Activated CD4-positive, alpha-beta T cell treated with anti-CD3 and anti-CD28 coated beads, Interleukin-2, amount 10 ng/mL, durations not matched to agents 24 days and 14 days (primary cell): ENCODE results near the gene HDAC7. TPM values are rescaled to one million over a fixed set of nuclear protein-coding genes. Genes with fewer than 3 reads are reported as not detected.

ENCODE experiments used
- DNase-seq: peaks from one replicate; pipeline ENCODE4 v3.0.0; 2022
- H3K27ac Mint-ChIP-seq: one replicate; pipeline ENCODE4 v1.8.0; 2022; ENCODE audit warnings: mild to moderate bottlenecking, mixed read lengths
- H3K27me3 Mint-ChIP-seq: one replicate; pipeline ENCODE4 v1.8.0; 2022; ENCODE audit warnings: mixed read lengths
- H3K36me3 Mint-ChIP-seq: one replicate; pipeline ENCODE4 v1.8.0; 2022; ENCODE audit warnings: low read depth, mild to moderate bottlenecking, mixed read lengths
- H3K4me1 Mint-ChIP-seq: one replicate; pipeline ENCODE4 v1.8.0; 2021; ENCODE audit warnings: mixed read lengths
- H3K4me3 Mint-ChIP-seq: one replicate; pipeline ENCODE4 v1.8.0; 2022; ENCODE audit warnings: mild to moderate bottlenecking, moderate library complexity, mixed read lengths
- H3K9me3 Mint-ChIP-seq: one replicate; pipeline ENCODE4 v1.8.0; 2021; ENCODE audit warnings: mixed read lengths
- intact Hi-C: fragments of 100-400 bp; cut with micrococcal nuclease; formaldehyde crosslinking; loops from one replicate; pipeline ENCODE4 v1.15.1; 2023
- total RNA-seq: library from RNA; stranded (reverse); gene quantifications from 2 replicates; pipeline ENCODE4 v1.2.3, GENCODE V29; 2022

Gene HDAC7
- total RNA-seq, 1 donor from 2014 or later, result 419 TPM

- no peak for DNase-seq
- no peaks in the 10 kb centered on the region for H3K27me3 Mint-ChIP-seq
- intact Hi-C loops, result no loop called here
- H3K4me3 Mint-ChIP-seq, result no peak overlapping the region
- peaks cover 2% of the 10 kb centered on the region for H3K4me1 Mint-ChIP-seq
- no peak overlapping the region for H3K27ac Mint-ChIP-seq
- no peaks in the 10 kb centered on the region for H3K9me3 Mint-ChIP-seq
- no peaks in the 10 kb centered on the region for H3K36me3 Mint-ChIP-seq
These were observed 84.8 kb downstream of the HDAC7 start for GRCh38 chr12:47734725-47735480.

GRCh38 chr12:47733142-47733541, 86.6 kb downstream of the HDAC7 start:
- no peak overlapping the region for H3K4me3 Mint-ChIP-seq
- no peaks in the 10 kb centered on the region for H3K9me3 Mint-ChIP-seq
- H3K27ac Mint-ChIP-seq, result no peak overlapping the region
- H3K36me3 Mint-ChIP-seq, result no peaks in the 10 kb centered on the region
- H3K27me3 Mint-ChIP-seq, result no peaks in the 10 kb centered on the region
- no peaks in the 10 kb centered on the region for H3K4me1 Mint-ChIP-seq
- no peak for DNase-seq
- intact Hi-C loops, result no loop called here

Other genes with a start within 250 kb of the HDAC7 start
- 63.4 and 67.3 TPM in 2 replicates for gene RPAP3, start 113.9 kb downstream of the HDAC7 start, total RNA-seq
- 0.09 TPM in 1 of 2 replicates, not detected in the other for gene ENDOU, start 94.4 kb downstream of the HDAC7 start, total RNA-seq
- 3.6 and 4.5 TPM in 2 replicates for gene RAPGEF3, start 61.0 kb downstream of the HDAC7 start, total RNA-seq
- gene SLC48A1, start 46.7 kb downstream of the HDAC7 start, total RNA-seq, result 10.7 and 12.3 TPM in 2 replicates
- gene VDR, start 85.1 kb upstream of the HDAC7 start, total RNA-seq, result 267 and 277 TPM in 2 replicates
- 155 and 162 TPM in 2 replicates for gene TMEM106C, start 143.7 kb upstream of the HDAC7 start, total RNA-seq
- gene COL2A1, start 184.6 kb upstream of the HDAC7 start, total RNA-seq, result 0.07 TPM in 1 of 2 replicates, not detected in the other